DOHH2 (cell line): Measurements from ENCODE around the gene SLC35B2.

Source experiments
- H3F3A ChIP-seq: fragments of 200-600 bp; sonication (generic), shearing (Covaris generic); 2 replicates; pipeline ENCODE4 v1.6.0; 2016; ENCODE audit warnings: antibody characterized with exemption, mild to moderate bottlenecking; ENCODE audit not compliant: control insufficient read depth, insufficient read depth
- H3K27ac ChIP-seq: fragments of 200-600 bp; sonication (generic); 2 replicates; pipeline ENCODE4 v1.5.1; 2014; ENCODE audit warnings: low read depth, mild to moderate bottlenecking, low read length, moderate library complexity
- H3K27me3 ChIP-seq: fragments of 200-600 bp; sonication (generic); 2 replicates; pipeline ENCODE4 v1.6.1; 2014; ENCODE audit warnings: mild to moderate bottlenecking, low read length, mixed read lengths; ENCODE audit not compliant: control insufficient read depth
- H3K36me3 ChIP-seq: fragments of 200-600 bp; sonication (generic); 2 replicates; pipeline ENCODE4 v1.6.1; 2014; ENCODE audit warnings: mild to moderate bottlenecking, low read length, moderate library complexity, mixed read lengths; ENCODE audit not compliant: control insufficient read depth
- H3K4me1 ChIP-seq: fragments of 200-600 bp; sonication (generic); 2 replicates; pipeline ENCODE4 v1.6.1; 2014; ENCODE audit warnings: mild to moderate bottlenecking, low read length, mixed read lengths; ENCODE audit not compliant: control insufficient read depth
- H3K4me2 ChIP-seq: fragments of 200-600 bp; sonication (generic); 2 replicates; pipeline ENCODE4 v1.6.0; 2014; ENCODE audit warnings: mild to moderate bottlenecking, low read length, moderate library complexity
- H3K4me3 ChIP-seq: fragments of 200-600 bp; sonication (generic); 2 replicates; pipeline ENCODE4 v1.5.1; 2014; ENCODE audit warnings: mild to moderate bottlenecking, low read length, mixed read lengths
- H3K79me2 ChIP-seq: fragments of 200-600 bp; sonication (generic); 2 replicates; pipeline ENCODE4 v1.6.1; 2014; ENCODE audit warnings: mild to moderate bottlenecking, low read length, mixed read lengths; ENCODE audit not compliant: control insufficient read depth
- H3K9me2 ChIP-seq: fragments of 200-600 bp; sonication (generic); replicated peaks from 2 replicates; pipeline ENCODE4 v1.6.1; 2014; ENCODE audit warnings: mild to moderate bottlenecking, low read length, mixed read lengths; ENCODE audit not compliant: control insufficient read depth
- H3K9me3 ChIP-seq: fragments of 200-600 bp; sonication (generic); 2 replicates; pipeline ENCODE4 v1.6.1; 2014; ENCODE audit warnings: antibody characterized with exemption, low read length, mixed read lengths; ENCODE audit not compliant: control insufficient read depth, insufficient read depth
- H4K20me1 ChIP-seq: fragments of 200-600 bp; sonication (generic); 2 replicates; pipeline ENCODE4 v1.6.0; 2014; ENCODE audit warnings: low read depth, mild to moderate bottlenecking, antibody characterized with exemption, low read length, moderate library complexity; ENCODE audit not compliant: control insufficient read depth, insufficient read depth
- CTCF ChIP-seq: fragments of 200-600 bp; sonication (generic); IDR thresholded peaks from one replicate; pipeline ENCODE4 v1.5.1; 2014; ENCODE audit warnings: antibody characterized with exemption, mild to moderate bottlenecking, low read depth, low read length; ENCODE audit not compliant: poor library complexity, severe bottlenecking
- EZH2phosphoT487 ChIP-seq: fragments of 200-600 bp; sonication (generic); IDR thresholded peaks from 2 replicates; pipeline ENCODE4 v1.6.1; 2017; ENCODE audit warnings: borderline replicate concordance, mild to moderate bottlenecking, antibody characterized with exemption, low read length, moderate library complexity, mixed read lengths

SLC35B2 gene

GRCh38 chr6:44265007-44265721 lies 7.8 kb upstream of the SLC35B2 start, which contains the start of gene NFKBIE:
Gene NFKBIE, minus strand, starts transcription at chr6:44265551. Its CDS starts 205 bp downstream, at chr6:44265346.
- Histone ChIP-seq H3K27ac (peak within 1 kb of the TSS; percentile 93), H3K4me2 (peak within 1 kb of the TSS; percentile 90), H3K79me2 (peaks cover 42% of the 10 kb centered on the region), H3F3A (peaks cover 22% of the 10 kb centered on the region), H3K36me3 (peaks cover 46% of the 10 kb centered on the region), H3K9me2 (no peaks in the 10 kb centered on the region), H3K4me3 (peak within 1 kb of the TSS; percentile 86), H3K4me1 (peaks cover 70% of the 10 kb centered on the region), H4K20me1 (no peaks in the 10 kb centered on the region), H3K9me3 (no peaks in the 10 kb centered on the region), H3K27me3 (peaks cover 21% of the 10 kb centered on the region)
- TF ChIP-seq CTCF: peak; percentile 81
- no peak for TF ChIP-seq EZH2phosphoT487

- TF ChIP-seq CTCF (no peak), EZH2phosphoT487 (no peak)
- Histone ChIP-seq H3K9me3 (no peaks in the 10 kb centered on the region), H3K4me3 (peak overlapping the region; percentile 86), H3K79me2 (peaks cover 42% of the 10 kb centered on the region), H3K4me2 (peak overlapping the region; percentile 90), H3K27ac (peak overlapping the region; percentile 93), H3K4me1 (peaks cover 62% of the 10 kb centered on the region), H3F3A (peaks cover 15% of the 10 kb centered on the region), H3K36me3 (peaks cover 53% of the 10 kb centered on the region), H3K27me3 (peaks cover 13% of the 10 kb centered on the region), H3K9me2 (no peaks in the 10 kb centered on the region), H4K20me1 (no peaks in the 10 kb centered on the region)
Measured at GRCh38 chr6:44264154-44265006, 7.1 kb upstream of the SLC35B2 start.

- Histone ChIP-seq H3K4me3 (peak overlapping the region; percentile 86), H3K9me3 (no peaks in the 10 kb centered on the region), H3K4me2 (peak overlapping the region; percentile 90), H3F3A (peaks cover 18% of the 10 kb centered on the region), H3K9me2 (no peaks in the 10 kb centered on the region), H3K27ac (peak overlapping the region; percentile 93), H3K27me3 (peaks cover 5% of the 10 kb centered on the region), H3K4me1 (peaks cover 67% of the 10 kb centered on the region), H3K79me2 (peaks cover 42% of the 10 kb centered on the region), H3K36me3 (peaks cover 61% of the 10 kb centered on the region), H4K20me1 (no peaks in the 10 kb centered on the region)
- TF ChIP-seq EZH2phosphoT487 (no peak), CTCF (no peak)
Measured at GRCh38 chr6:44263354-44264100, 6.2 kb upstream of the SLC35B2 start.
